ENCODE data around the gene CCK. TPM values are rescaled to one million over a fixed set of nuclear protein-coding genes. Genes with fewer than 3 reads are reported as not detected.

CCK gene
- polyA plus RNA-seq, 3 donors: not detected

GRCh38 chr3:42216302-42216701 is 49.7 kb downstream of the CCK start:
- Mint-ChIP-seq H3K27ac (peak overlapping the region in 1 of 7 donors; percentile 52), H3K4me3 (no peak overlapping the region), H3K27me3 (ENCODE audit: low read depth in 3 of 3) (no peaks in the 10 kb centered on the region), H3K9me3 (no peaks in the 10 kb centered on the region), H3K36me3 (peaks cover 77 to 95% of the 10 kb centered on the region in 2 donors), H3K4me1 (peaks cover 2% of the 10 kb centered on the region)
- no peaks in the 10 kb centered on the region for H3K9me3 ChIP-seq (replicated peaks in 1 of 2; ENCODE audit: control insufficient read depth in 1 of 2, insufficient read depth in 1 of 2, low read length in 2 of 2)
- no peaks in the 10 kb centered on the region for H3K27me3 ChIP-seq (ENCODE audit: control insufficient read depth in 2 of 2, insufficient read depth in 2 of 2, low read length in 2 of 2)
- TF ChIP-seq, protein P1, sequence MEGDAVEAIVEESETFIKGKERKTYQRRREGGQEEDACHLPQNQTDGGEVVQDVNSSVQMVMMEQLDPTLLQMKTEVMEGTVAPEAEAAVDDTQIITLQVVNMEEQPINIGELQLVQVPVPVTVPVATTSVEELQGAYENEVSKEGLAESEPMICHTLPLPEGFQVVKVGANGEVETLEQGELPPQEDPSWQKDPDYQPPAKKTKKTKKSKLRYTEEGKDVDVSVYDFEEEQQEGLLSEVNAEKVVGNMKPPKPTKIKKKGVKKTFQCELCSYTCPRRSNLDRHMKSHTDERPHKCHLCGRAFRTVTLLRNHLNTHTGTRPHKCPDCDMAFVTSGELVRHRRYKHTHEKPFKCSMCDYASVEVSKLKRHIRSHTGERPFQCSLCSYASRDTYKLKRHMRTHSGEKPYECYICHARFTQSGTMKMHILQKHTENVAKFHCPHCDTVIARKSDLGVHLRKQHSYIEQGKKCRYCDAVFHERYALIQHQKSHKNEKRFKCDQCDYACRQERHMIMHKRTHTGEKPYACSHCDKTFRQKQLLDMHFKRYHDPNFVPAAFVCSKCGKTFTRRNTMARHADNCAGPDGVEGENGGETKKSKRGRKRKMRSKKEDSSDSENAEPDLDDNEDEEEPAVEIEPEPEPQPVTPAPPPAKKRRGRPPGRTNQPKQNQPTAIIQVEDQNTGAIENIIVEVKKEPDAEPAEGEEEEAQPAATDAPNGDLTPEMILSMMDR (IDR thresholded peaks at IDR 0.05): no peak
- no peak overlapping the region for H3K4me3 ChIP-seq (replicated peaks in 1 of 3; ENCODE audit: low read depth in 2 of 3, low read length in 3 of 3)
- no peak overlapping the region for H3K9ac ChIP-seq (ENCODE audit: insufficient read depth, low read length, poor library complexity, severe bottlenecking)
- intact Hi-C loops (cut with micrococcal nuclease): no loop called here
- DNase-seq: no peak
- H4K20me1 ChIP-seq (ENCODE audit: insufficient read depth, low read length): no peaks in the 10 kb centered on the region
- H2AFZ ChIP-seq (ENCODE audit: insufficient read depth, low read depth, low read length, poor library complexity, severe bottlenecking): no peak overlapping the region
- WGBS (ENCODE audit: insufficient coverage): no CpG with 5 or more reads among the region's 4 CpGs
- H3K4me2 ChIP-seq (replicated peaks; ENCODE audit: extremely low read depth, low read length, poor library complexity, severe bottlenecking): no peak overlapping the region
- no peak overlapping the region for H3K27ac ChIP-seq (ENCODE audit: low read depth in 1 of 2, low read length in 2 of 2)
- H3K4me1 ChIP-seq (ENCODE audit: control insufficient read depth in 1 of 2, insufficient read depth in 2 of 2, low read length in 2 of 2): no peaks in the 10 kb centered on the region
- H3K36me3 ChIP-seq (replicated peaks in 1 of 2; ENCODE audit: control insufficient read depth in 1 of 2, insufficient read depth in 2 of 2, low read length in 2 of 2): peaks cover 54 to 94% of the 10 kb centered on the region in 2 donors
- no peaks in the 10 kb centered on the region for H3K79me2 ChIP-seq (ENCODE audit: insufficient read depth, low read length)

DNA sequence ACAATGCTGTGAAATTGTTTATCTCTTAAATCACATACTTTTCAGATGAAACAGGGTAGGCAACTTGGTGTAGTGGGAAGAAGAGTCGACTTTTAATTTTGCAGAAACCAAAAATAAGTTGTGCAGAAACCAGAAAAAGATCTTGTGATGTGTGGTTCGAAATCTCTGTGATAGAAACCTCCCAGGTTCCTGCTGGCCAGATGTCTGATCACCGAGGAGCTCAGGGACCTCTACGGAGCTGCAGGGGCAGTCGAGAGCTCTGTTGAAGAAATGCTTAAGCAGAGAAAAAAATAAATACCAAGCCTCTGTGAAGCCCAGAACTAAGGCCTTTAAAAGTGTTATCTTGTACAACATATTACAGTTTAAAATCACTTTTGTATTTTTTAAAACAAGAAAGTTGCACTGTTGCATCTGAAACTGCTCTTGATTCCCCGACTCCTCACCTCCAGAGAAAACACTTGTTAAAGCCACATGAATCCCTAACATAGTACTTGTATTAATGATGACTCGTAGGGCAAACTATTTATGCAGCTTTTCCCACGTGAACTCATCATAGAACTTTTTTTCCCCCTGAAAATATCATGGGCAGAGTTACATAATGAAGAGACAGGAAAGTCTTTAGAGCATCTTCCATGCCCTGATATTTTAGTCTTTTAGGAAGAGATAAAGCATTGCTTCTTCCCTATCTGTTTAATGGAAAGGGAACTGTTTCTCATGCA is 51.3 kb downstream of the CCK start:
- Mint-ChIP-seq H3K4me1 (peaks cover 2% of the 10 kb centered on the region), H3K36me3 (peaks cover 77 to 95% of the 10 kb centered on the region in 2 donors), H3K9me3 (no peaks in the 10 kb centered on the region), H3K27ac (no peak overlapping the region), H3K27me3 (ENCODE audit: low read depth in 3 of 3) (no peaks in the 10 kb centered on the region), H3K4me3 (no peak overlapping the region)
- no peak overlapping the region for H3K9ac ChIP-seq (ENCODE audit: insufficient read depth, low read length, poor library complexity, severe bottlenecking)
- H3K27ac ChIP-seq (ENCODE audit: low read depth in 1 of 2, low read length in 2 of 2): no peak overlapping the region
- TF ChIP-seq, protein P1 (IDR thresholded peaks at IDR 0.05): no peak
- DNase-seq: no peak
- peaks cover 52 to 94% of the 10 kb centered on the region in 2 donors for H3K36me3 ChIP-seq (replicated peaks in 1 of 2; ENCODE audit: control insufficient read depth in 1 of 2, insufficient read depth in 2 of 2, low read length in 2 of 2)
- no peaks in the 10 kb centered on the region for H3K4me1 ChIP-seq (ENCODE audit: control insufficient read depth in 1 of 2, insufficient read depth in 2 of 2, low read length in 2 of 2)
- H3K79me2 ChIP-seq (ENCODE audit: insufficient read depth, low read length): no peaks in the 10 kb centered on the region
- no peak overlapping the region for H2AFZ ChIP-seq (ENCODE audit: insufficient read depth, low read depth, low read length, poor library complexity, severe bottlenecking)
- H3K4me2 ChIP-seq (replicated peaks; ENCODE audit: extremely low read depth, low read length, poor library complexity, severe bottlenecking): no peak overlapping the region
- 82% methylated on average over 3 of the region's 8 CpGs for WGBS (ENCODE audit: insufficient coverage)
- no peaks in the 10 kb centered on the region for H4K20me1 ChIP-seq (ENCODE audit: insufficient read depth, low read length)
- intact Hi-C loops (cut with micrococcal nuclease): no loop called here
- H3K4me3 ChIP-seq (replicated peaks in 1 of 3; ENCODE audit: low read depth in 2 of 3, low read length in 3 of 3): no peak overlapping the region
- H3K9me3 ChIP-seq (replicated peaks in 1 of 2; ENCODE audit: control insufficient read depth in 1 of 2, insufficient read depth in 1 of 2, low read length in 2 of 2): no peaks in the 10 kb centered on the region
- H3K27me3 ChIP-seq (ENCODE audit: control insufficient read depth in 2 of 2, insufficient read depth in 2 of 2, low read length in 2 of 2): no peaks in the 10 kb centered on the region
